ENCODE measurements around the gene ST8SIA1. TPM values are rescaled to one million over a fixed set of nuclear protein-coding genes. Genes with fewer than 3 reads are reported as not detected.
"Not testable (repeated sequence)": the region's sequence is repeated elsewhere in the genome, so short reads cannot be mapped to it uniquely, and the experiment has no call there.

The ST8SIA1 gene
- total RNA-seq, 1 experiment from 2014 or later: not detected

GRCh38 chr12:22163594-22163993, 170.9 kb downstream of the ST8SIA1 start:
- no peak overlapping the region for H2AFZ ChIP-seq (ENCODE audit: low read depth, low read length, poor library complexity, severe bottlenecking)
- DNase-seq (ENCODE audit: low read depth, low spot score) (no peak), ATAC-seq (no peak)
- ChIA-PET CTCF (no interaction called here), POLR2A (no interaction called here), RAD21 (ENCODE audit: low non-redundant PET in 1 of 2, low total read pairs in 2 of 2, uncharacterized antibody in 2 of 2, unreplicated experiment in 2 of 2) (no interaction called here)
- H3K27ac ChIP-seq (ENCODE audit: low read depth, low read length): no peak overlapping the region
- no peaks in the 10 kb centered on the region for H3K36me3 ChIP-seq (ENCODE audit: control insufficient read depth in 1 of 2, insufficient read depth in 2 of 2, low read length in 2 of 2)
- H3K9me3 ChIP-seq (ENCODE audit: control insufficient read depth in 1 of 2, insufficient read depth in 1 of 2, low read depth in 1 of 2, low read length in 2 of 2): no peaks in the 10 kb centered on the region
- no peaks in the 10 kb centered on the region for H4K20me1 ChIP-seq (ENCODE audit: insufficient read depth)
- TF ChIP-seq FOSL1 (IDR thresholded peaks at IDR 0.05; ENCODE audit: low read depth): no peak
- no peaks in the 10 kb centered on the region for H3K4me1 ChIP-seq (ENCODE audit: control insufficient read depth in 1 of 2, insufficient read depth in 2 of 2, low read length in 2 of 2)
- no peaks in the 10 kb centered on the region for H3K9me2 ChIP-seq (ENCODE audit: insufficient read depth)
- no peaks in the 10 kb centered on the region for H3K27me3 ChIP-seq (ENCODE audit: insufficient read depth, low read length)
- H3K9ac ChIP-seq (ENCODE audit: low read length): no peak overlapping the region
- no peak overlapping the region for H3K4me3 ChIP-seq (replicated peaks in 1 of 2; ENCODE audit: low read depth in 1 of 2, low read length in 2 of 2)
- intact Hi-C loops (cut with micrococcal nuclease): no loop called here
- H3K79me2 ChIP-seq (ENCODE audit: insufficient read depth, low read length): no peaks in the 10 kb centered on the region
- no peak overlapping the region for H3K4me2 ChIP-seq (ENCODE audit: low read length)
- BruUV-seq (replicated peaks): no TSS peak

DNA sequence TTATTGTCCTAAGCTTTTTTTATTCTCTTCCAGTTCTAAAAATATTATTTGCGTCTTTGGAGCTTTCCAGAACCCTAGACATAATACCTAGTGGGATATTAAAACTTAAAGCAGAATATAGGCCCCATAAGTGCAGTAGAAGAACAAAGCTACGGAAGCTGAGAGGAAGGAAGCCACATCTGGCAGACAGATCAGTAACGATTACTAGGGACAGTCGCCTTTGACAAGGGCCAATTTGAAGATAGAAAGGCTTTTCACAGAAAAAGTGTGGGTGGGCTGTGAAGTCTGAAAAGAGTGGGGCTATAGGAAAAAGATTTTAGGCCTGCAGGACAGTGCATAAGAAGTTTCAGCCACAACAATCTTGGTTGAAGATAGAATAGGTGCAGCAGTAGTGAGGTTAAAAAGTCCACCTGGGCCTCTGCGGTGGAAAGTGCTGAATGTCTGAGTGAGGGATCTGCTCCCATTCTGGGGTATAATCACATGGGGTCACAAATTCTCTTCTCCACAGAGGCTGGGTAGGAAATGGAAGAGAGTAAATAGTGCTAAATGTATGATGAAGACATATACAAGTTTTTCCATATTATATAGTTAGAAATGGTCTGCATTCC, 174.0 kb downstream of the ST8SIA1 start:
- intact Hi-C loops (cut with micrococcal nuclease): no loop called here
- no peaks in the 10 kb centered on the region for H3K9me2 ChIP-seq (ENCODE audit: insufficient read depth)
- no peak overlapping the region for H3K4me3 ChIP-seq (replicated peaks in 1 of 2; ENCODE audit: low read depth in 1 of 2, low read length in 2 of 2)
- H3K4me1 ChIP-seq (ENCODE audit: control insufficient read depth in 1 of 2, insufficient read depth in 2 of 2, low read length in 2 of 2): no peaks in the 10 kb centered on the region
- H4K20me1 ChIP-seq (ENCODE audit: insufficient read depth): no peaks in the 10 kb centered on the region
- ChIA-PET RAD21 (ENCODE audit: low non-redundant PET in 1 of 2, low total read pairs in 2 of 2, uncharacterized antibody in 2 of 2, unreplicated experiment in 2 of 2) (no interaction called here), CTCF (no interaction called here), POLR2A (no interaction called here)
- no peak overlapping the region for H3K4me2 ChIP-seq (ENCODE audit: low read length)
- H3K27ac ChIP-seq (ENCODE audit: low read depth, low read length): no peak overlapping the region
- H3K9me3 ChIP-seq (ENCODE audit: control insufficient read depth in 1 of 2, insufficient read depth in 1 of 2, low read depth in 1 of 2, low read length in 2 of 2): no peaks in the 10 kb centered on the region
- H2AFZ ChIP-seq (ENCODE audit: low read depth, low read length, poor library complexity, severe bottlenecking): no peak overlapping the region
- TF ChIP-seq SRF (IDR thresholded peaks at IDR 0.05; ENCODE audit: low read depth): no peak
- no peak for TF ChIP-seq EGR1 (IDR thresholded peaks at IDR 0.05; ENCODE audit: low read depth)
- TF ChIP-seq RAD21 (IDR thresholded peaks at IDR 0.05; ENCODE audit: low read depth): no peak
- no peak for TF ChIP-seq CEBPB (IDR thresholded peaks at IDR 0.05; ENCODE audit: low read depth)
- no peak for TF ChIP-seq POLR2A (IDR thresholded peaks at IDR 0.05; ENCODE audit: borderline replicate concordance, extremely low read depth, insufficient read depth, insufficient read length)
- TF ChIP-seq EZH2 (IDR thresholded peaks at IDR 0.05): no peak
- no peak for TF ChIP-seq FOSL1 (IDR thresholded peaks at IDR 0.05; ENCODE audit: low read depth)
- no peak for TF ChIP-seq EZH2phosphoT487 (IDR thresholded peaks at IDR 0.05; ENCODE audit: borderline replicate concordance)
- TF ChIP-seq TCF7L2 (IDR thresholded peaks at IDR 0.05; ENCODE audit: borderline replicate concordance, extremely low read depth, insufficient read depth, insufficient read length): no peak
- no peak for TF ChIP-seq SP1 (IDR thresholded peaks at IDR 0.05; ENCODE audit: low read depth)
- TF ChIP-seq ELF1 (IDR thresholded peaks at IDR 0.05; ENCODE audit: borderline replicate concordance, low read depth): no peak
- no peak for TF ChIP-seq ZFX (IDR thresholded peaks at IDR 0.05)
- TF ChIP-seq SIN3A (IDR thresholded peaks at IDR 0.05; ENCODE audit: low read depth): no peak
- no peak for TF ChIP-seq CBX3 (IDR thresholded peaks at IDR 0.05; ENCODE audit: low read depth)
- no peak for TF ChIP-seq MAX (IDR thresholded peaks at IDR 0.05)
- TF ChIP-seq POLR2AphosphoS5 (IDR thresholded peaks at IDR 0.05; ENCODE audit: low read depth, low read length): no peak
- H3K27me3 ChIP-seq (ENCODE audit: insufficient read depth, low read length): no peaks in the 10 kb centered on the region
- no peaks in the 10 kb centered on the region for H3K79me2 ChIP-seq (ENCODE audit: insufficient read depth, low read length)
- H3K9ac ChIP-seq (ENCODE audit: low read length): no peak overlapping the region
- DNase-seq (ENCODE audit: low read depth, low spot score) (no peak), ATAC-seq (no peak)
- no peaks in the 10 kb centered on the region for H3K36me3 ChIP-seq (ENCODE audit: control insufficient read depth in 1 of 2, insufficient read depth in 2 of 2, low read length in 2 of 2)
- no TSS peak for BruUV-seq (replicated peaks)

- H3K4me1 ChIP-seq (ENCODE audit: control insufficient read depth in 1 of 2, insufficient read depth in 2 of 2, low read length in 2 of 2); H3K9me2 ChIP-seq (ENCODE audit: insufficient read depth); H2AFZ ChIP-seq (ENCODE audit: low read depth, low read length, poor library complexity, severe bottlenecking); POLR2A ChIA-PET; DNase-seq (ENCODE audit: low read depth, low spot score); H4K20me1 ChIP-seq (ENCODE audit: insufficient read depth); BruUV-seq (replicated peaks); H3K9me3 ChIP-seq (ENCODE audit: control insufficient read depth in 1 of 2, insufficient read depth in 1 of 2, low read depth in 1 of 2, low read length in 2 of 2); H3K36me3 ChIP-seq (ENCODE audit: control insufficient read depth in 1 of 2, insufficient read depth in 2 of 2, low read length in 2 of 2); RAD21 ChIA-PET (ENCODE audit: low non-redundant PET in 1 of 2, low total read pairs in 2 of 2, uncharacterized antibody in 2 of 2, unreplicated experiment in 2 of 2); ATAC-seq; H3K27me3 ChIP-seq (ENCODE audit: insufficient read depth, low read length); H3K27ac ChIP-seq (ENCODE audit: low read depth, low read length); H3K9ac ChIP-seq (ENCODE audit: low read length); H3K4me3 ChIP-seq (replicated peaks in 1 of 2; ENCODE audit: low read depth in 1 of 2, low read length in 2 of 2); H3K4me2 ChIP-seq (ENCODE audit: low read length); intact Hi-C loops (cut with micrococcal nuclease); H3K79me2 ChIP-seq (ENCODE audit: insufficient read depth, low read length); CTCF ChIA-PET: not testable (repeated sequence)
Observed at GRCh38 chr12:22149286-22149685, 185.2 kb downstream of the ST8SIA1 start.
